Measurements from ENCODE around the gene CDH12. TPM values are rescaled to one million over a fixed set of nuclear protein-coding genes. Genes with fewer than 3 reads are reported as not detected.

The CDH12 gene
- polyA plus RNA-seq, 1 donor = 1.3 TPM

GRCh38 chr5:22764736-22765135 is 88.4 kb downstream of the CDH12 start:
- no peak for DNase-seq (ENCODE audit: low read depth)

GRCh38 chr5:22757776-22758175 is 95.4 kb downstream of the CDH12 start:
- no peak for DNase-seq (ENCODE audit: low read depth)

GRCh38 chr5:22754155-22754554 is 99.0 kb downstream of the CDH12 start:
- DNase-seq (ENCODE audit: low read depth) = no peak

- DNase-seq (ENCODE audit: low read depth) = no peak
Measured at GRCh38 chr5:22751536-22751935, 101.6 kb downstream of the CDH12 start.

GRCh38 chr5:22736443-22737003 is 116.6 kb downstream of the CDH12 start:
- no peak for DNase-seq (ENCODE audit: low read depth)

- DNase-seq (ENCODE audit: low read depth) = no peak
Measured at GRCh38 chr5:22734907-22735306, 118.2 kb downstream of the CDH12 start.

- no peak for DNase-seq (ENCODE audit: low read depth)
Measured at GRCh38 chr5:22728610-22729009, 124.5 kb downstream of the CDH12 start.

- no peak for DNase-seq (ENCODE audit: low read depth)
Measured at GRCh38 chr5:22722491-22722890, 130.7 kb downstream of the CDH12 start.

GRCh38 chr5:22722056-22722455 is 131.1 kb downstream of the CDH12 start:
- DNase-seq (ENCODE audit: low read depth) = no peak

GRCh38 chr5:22719842-22720241 is 133.3 kb downstream of the CDH12 start:
- no peak for DNase-seq (ENCODE audit: low read depth)

GRCh38 chr5:22710660-22711059 is 142.5 kb downstream of the CDH12 start:
- no peak for DNase-seq (ENCODE audit: low read depth)

- DNase-seq (ENCODE audit: low read depth) = no peak
Measured at GRCh38 chr5:22709743-22710142, 143.4 kb downstream of the CDH12 start.

- DNase-seq (ENCODE audit: low read depth) = no peak
Measured at GRCh38 chr5:22708770-22709328, 144.3 kb downstream of the CDH12 start.

GRCh38 chr5:22706901-22707300 is 146.2 kb downstream of the CDH12 start:
- DNase-seq (ENCODE audit: low read depth) = no peak

- DNase-seq (ENCODE audit: low read depth) = no peak
Measured at GRCh38 chr5:22699319-22699718, 153.8 kb downstream of the CDH12 start.

- DNase-seq (ENCODE audit: low read depth) = no peak
Measured at GRCh38 chr5:22693121-22693520, 160.0 kb downstream of the CDH12 start.

GRCh38 chr5:22683050-22683449 is 170.1 kb downstream of the CDH12 start:
- DNase-seq (ENCODE audit: low read depth) = no peak

GRCh38 chr5:22678886-22679285 is 174.3 kb downstream of the CDH12 start:
- DNase-seq (ENCODE audit: low read depth) = no peak

- DNase-seq (ENCODE audit: low read depth) = no peak
Measured at GRCh38 chr5:22673131-22673530, 180.0 kb downstream of the CDH12 start.

- DNase-seq (ENCODE audit: low read depth) = no peak
Measured at GRCh38 chr5:22669345-22669744, 183.8 kb downstream of the CDH12 start.

GRCh38 chr5:22665801-22666200 is 187.3 kb downstream of the CDH12 start:
- DNase-seq (ENCODE audit: low read depth) = no peak

GRCh38 chr5:22663134-22663533 is 190.0 kb downstream of the CDH12 start:
- DNase-seq (ENCODE audit: low read depth) = no peak

- no peak for DNase-seq (ENCODE audit: low read depth)
Measured at GRCh38 chr5:22662391-22662790, 190.8 kb downstream of the CDH12 start.

GRCh38 chr5:22651355-22651754 is 201.8 kb downstream of the CDH12 start:
- DNase-seq (ENCODE audit: low read depth) = no peak
